Duodenal mucosa (tissue), 2 donors: ENCODE measurements around the gene POLR3G.

ENCODE experiments used
- H3K27ac ChIP-seq: one replicate; pipeline ENCODE4 v1.7.0; 2013; ENCODE audit warnings: low read depth, low read length
- H3K27me3 ChIP-seq, 2 donors: one replicate each; pipeline ENCODE4 v1.7.0; 2013; ENCODE audit warnings: low read length in 2 of 2, control low read depth in 1 of 2; ENCODE audit not compliant: insufficient read depth in 2 of 2, control insufficient read depth in 1 of 2
- H3K36me3 ChIP-seq, 2 donors: one replicate each; pipeline ENCODE4 v1.7.0; 2013; ENCODE audit warnings: low read length in 2 of 2, control low read depth in 1 of 2; ENCODE audit not compliant: insufficient read depth in 2 of 2, control insufficient read depth in 1 of 2
- H3K4me1 ChIP-seq, 2 donors: one replicate each; pipeline ENCODE4 v1.7.0; 2013; ENCODE audit warnings: low read length in 2 of 2, control low read depth in 1 of 2; ENCODE audit not compliant: insufficient read depth in 2 of 2, control insufficient read depth in 1 of 2
- H3K4me3 ChIP-seq, 2 donors: one replicate each; pipeline ENCODE4 v1.7.0; 2013; ENCODE audit warnings: low read length in 2 of 2, low read depth in 1 of 2
- H3K9ac ChIP-seq, 2 donors: one replicate each; pipeline ENCODE4 v1.7.0; 2013; ENCODE audit warnings: low read length in 2 of 2, low read depth in 1 of 2
- H3K9me3 ChIP-seq, 2 donors: one replicate each; pipeline ENCODE4 v1.7.0; 2013; ENCODE audit warnings: low read length in 2 of 2, control low read depth in 1 of 2; ENCODE audit not compliant: control insufficient read depth in 1 of 2

The POLR3G gene

DNA sequence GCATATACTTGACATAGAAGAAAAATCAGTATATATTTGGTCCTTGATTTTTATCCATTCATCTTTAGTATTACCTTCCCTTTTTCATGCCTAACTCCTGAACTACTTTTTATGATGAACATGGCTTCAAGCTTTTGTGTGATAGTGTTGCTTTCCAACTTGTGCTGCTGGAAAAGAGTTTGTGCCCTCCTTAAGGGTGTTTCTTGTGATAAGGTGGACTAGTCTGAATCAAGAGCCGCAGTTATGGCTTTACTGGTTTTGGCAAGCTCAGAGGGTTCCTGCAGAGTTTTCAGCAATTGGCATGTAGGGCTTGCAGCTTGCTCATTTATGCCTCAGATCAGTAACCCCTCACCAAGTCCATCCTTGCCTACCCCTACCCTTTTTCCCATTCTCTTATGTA, 20.5 kb downstream of the POLR3G start:
- Histone ChIP-seq H3K4me3 (no peak overlapping the region), H3K9me3 (peaks cover 0 to 5% of the 10 kb centered on the region in 2 donors), H3K4me1 (no peaks in the 10 kb centered on the region), H3K27ac (no peak overlapping the region), H3K27me3 (no peaks in the 10 kb centered on the region), H3K36me3 (no peaks in the 10 kb centered on the region), H3K9ac (no peak overlapping the region)

GRCh38 chr5:90503596-90503995, 28.9 kb downstream of the POLR3G start:
- Histone ChIP-seq H3K9me3 (no peaks in the 10 kb centered on the region), H3K27me3 (no peaks in the 10 kb centered on the region), H3K27ac (no peak overlapping the region), H3K4me1 (no peaks in the 10 kb centered on the region), H3K9ac (no peak overlapping the region), H3K4me3 (no peak overlapping the region), H3K36me3 (no peaks in the 10 kb centered on the region)

GRCh38 chr5:90504743-90505142, 30.1 kb downstream of the POLR3G start:
- Histone ChIP-seq H3K9ac (no peak overlapping the region), H3K4me3 (no peak overlapping the region), H3K36me3 (no peaks in the 10 kb centered on the region), H3K27ac (no peak overlapping the region), H3K4me1 (no peaks in the 10 kb centered on the region), H3K27me3 (no peaks in the 10 kb centered on the region), H3K9me3 (no peaks in the 10 kb centered on the region)

DNA sequence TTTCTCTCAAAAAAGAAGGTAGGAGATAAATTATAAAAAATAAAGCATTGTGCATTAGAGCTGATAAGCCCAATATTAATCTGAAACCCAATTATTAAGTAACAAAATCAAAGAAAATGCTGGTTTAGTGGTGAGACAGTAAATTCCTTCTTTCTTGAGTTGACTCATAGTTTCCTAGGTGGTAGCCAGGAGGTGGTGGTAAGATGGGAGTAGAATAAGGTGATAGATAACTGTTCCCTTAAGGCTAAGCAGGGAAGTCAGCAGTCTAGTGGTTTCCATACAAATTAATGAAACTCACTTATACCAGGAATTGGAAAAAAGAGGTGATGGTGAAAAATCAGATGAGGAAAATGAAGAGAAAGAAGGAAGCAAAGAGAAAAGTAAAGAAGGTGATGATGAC, 31.6 kb downstream of the POLR3G start:
- Histone ChIP-seq H3K9ac (no peak overlapping the region), H3K36me3 (no peaks in the 10 kb centered on the region), H3K4me3 (no peak overlapping the region)

DNA sequence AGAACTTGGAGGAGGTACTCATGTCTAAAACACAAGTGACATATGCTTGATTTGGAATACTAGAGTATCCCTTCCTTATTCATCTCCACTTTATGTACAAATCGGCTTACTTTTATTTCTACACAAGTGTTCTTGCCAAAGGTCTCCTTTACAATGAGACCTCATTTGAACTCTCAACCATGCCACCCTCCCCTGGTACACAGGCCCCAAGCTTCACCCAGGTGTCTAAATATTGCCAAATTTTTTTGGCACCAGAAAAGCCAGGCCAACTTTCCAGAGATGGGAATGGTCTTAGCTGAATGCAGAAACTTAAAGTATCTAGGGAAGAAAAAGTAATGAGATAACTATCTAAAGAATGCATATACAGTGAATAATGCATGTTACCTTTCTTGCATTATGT, 35.8 kb downstream of the POLR3G start:
- Histone ChIP-seq H3K9ac (no peak overlapping the region), H3K4me1 (no peaks in the 10 kb centered on the region), H3K9me3 (no peaks in the 10 kb centered on the region), H3K36me3 (no peaks in the 10 kb centered on the region), H3K27me3 (no peaks in the 10 kb centered on the region), H3K4me3 (no peak overlapping the region), H3K27ac (no peak overlapping the region)

More for the DNA sequence above, 31.6 kb downstream of the POLR3G start:
- H3K4me1 ChIP-seq, result no peaks in the 10 kb centered on the region
- H3K27ac ChIP-seq, result no peak overlapping the region
- no peaks in the 10 kb centered on the region for H3K27me3 ChIP-seq
- H3K9me3 ChIP-seq, result no peaks in the 10 kb centered on the region

DNA sequence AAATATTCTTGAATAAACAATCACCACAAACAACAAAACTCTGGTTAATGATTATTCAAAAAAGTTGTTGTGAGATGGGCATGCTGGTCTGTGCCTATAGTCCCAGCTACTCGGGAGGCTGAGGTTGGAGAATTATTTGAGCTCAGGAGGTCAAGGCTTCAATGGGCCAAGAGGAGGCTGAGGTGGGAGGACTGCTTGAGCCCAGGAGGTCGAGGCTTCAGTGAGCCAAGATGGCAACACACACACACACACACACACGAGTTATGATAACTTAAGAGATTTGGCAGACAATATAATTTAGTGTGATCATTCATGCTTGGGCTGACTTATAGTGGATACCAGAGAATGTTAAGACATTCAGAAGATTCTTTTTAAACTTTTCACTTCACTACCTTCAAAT, 39.9 kb downstream of the POLR3G start:
- H3K27me3 ChIP-seq, result no peaks in the 10 kb centered on the region
- no peaks in the 10 kb centered on the region for H3K9me3 ChIP-seq
- H3K9ac ChIP-seq, result no peak overlapping the region
- peaks cover 5 to 8% of the 10 kb centered on the region in 2 donors for H3K36me3 ChIP-seq
- no peak overlapping the region for H3K4me3 ChIP-seq
- H3K4me1 ChIP-seq, result no peaks in the 10 kb centered on the region
- no peak overlapping the region for H3K27ac ChIP-seq

GRCh38 chr5:90518661-90519060, 44.0 kb downstream of the POLR3G start:
- H3K4me1 ChIP-seq, result no peaks in the 10 kb centered on the region
- no peak overlapping the region for H3K27ac ChIP-seq
- H3K4me3 ChIP-seq, result no peak overlapping the region

GRCh38 chr5:90519081-90519480, 44.4 kb downstream of the POLR3G start:
- Histone ChIP-seq H3K9me3 (no peaks in the 10 kb centered on the region), H3K4me1 (no peaks in the 10 kb centered on the region), H3K27ac (no peak overlapping the region), H3K36me3 (peaks cover 12 to 32% of the 10 kb centered on the region in 2 donors), H3K9ac (no peak overlapping the region), H3K27me3 (no peaks in the 10 kb centered on the region), H3K4me3 (no peak overlapping the region)

More at GRCh38 chr5:90518661-90519060, 44.0 kb downstream of the POLR3G start:
- no peak overlapping the region for H3K9ac ChIP-seq
- no peaks in the 10 kb centered on the region for H3K9me3 ChIP-seq
- H3K27me3 ChIP-seq, result no peaks in the 10 kb centered on the region
- H3K36me3 ChIP-seq, result peaks cover 12 to 28% of the 10 kb centered on the region in 2 donors

- Histone ChIP-seq H3K27me3 (peaks cover 1 to 8% of the 10 kb centered on the region in 2 donors), H3K4me1 (peaks cover 27 to 35% of the 10 kb centered on the region in 2 donors), H3K9ac (peak overlapping the region; percentile 98 to 99), H3K27ac (peak overlapping the region; percentile 94), H3K9me3 (no peaks in the 10 kb centered on the region), H3K36me3 (peaks cover 0 to 12% of the 10 kb centered on the region in 2 donors), H3K4me3 (peak overlapping the region; percentile 98)
Observed at GRCh38 chr5:90528601-90529193, 54.0 kb downstream of the POLR3G start.

DNA sequence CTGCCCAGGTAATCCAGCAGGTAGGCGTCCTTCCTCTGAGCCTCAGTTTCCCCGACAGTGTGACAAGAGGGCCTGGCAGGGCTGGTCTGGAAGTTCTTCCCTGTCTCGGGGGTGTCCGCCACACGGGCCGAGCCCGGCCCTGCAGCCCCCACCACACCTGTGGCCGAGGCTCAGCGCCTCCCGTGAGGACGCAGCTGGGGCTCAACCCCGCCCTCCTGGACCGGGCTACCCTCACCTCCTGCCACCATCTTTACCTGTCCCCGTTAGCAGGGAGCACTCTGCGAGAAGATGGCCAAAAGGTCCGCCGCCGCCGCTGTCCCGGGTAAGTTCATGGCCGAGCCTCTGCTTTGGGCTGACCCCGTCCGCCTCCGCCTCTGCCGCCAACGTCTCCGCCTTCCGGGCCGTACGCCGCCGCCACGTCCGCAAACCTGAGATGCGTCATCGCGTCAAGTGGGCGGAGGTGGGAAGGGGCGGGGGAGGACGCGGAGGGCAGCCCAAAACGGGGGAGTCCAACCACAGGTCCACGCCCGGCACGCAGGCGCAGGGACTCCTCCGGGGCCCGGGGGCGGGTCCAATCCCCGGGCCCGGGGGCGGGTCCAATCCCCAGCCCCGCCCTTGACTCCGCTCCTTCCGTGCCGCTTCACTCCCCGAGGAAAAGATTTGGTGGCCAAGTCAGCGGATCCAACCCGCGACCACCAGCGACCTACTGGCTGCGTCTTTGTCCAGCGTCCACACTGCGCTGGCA, 54.7 kb downstream of the POLR3G start, which contains the start of gene LYSMD3:
TSS of gene LYSMD3 (minus strand) at position 391 of the 745 bp plus-strand sequence. CDS start 4,295 bp downstream, outside the sequence.
- H3K4me1 ChIP-seq, result peaks cover 27 to 35% of the 10 kb centered on the region in 2 donors
- H3K9me3 ChIP-seq, result no peaks in the 10 kb centered on the region
- peak within 1 kb of the TSS; percentile 94 for H3K27ac ChIP-seq
- peaks cover 4 to 8% of the 10 kb centered on the region in 2 donors for H3K27me3 ChIP-seq
- peak within 1 kb of the TSS; percentile 98 for H3K4me3 ChIP-seq
- H3K9ac ChIP-seq, result peak within 1 kb of the TSS; percentile 98 to 99
- H3K36me3 ChIP-seq, result peaks cover 0 to 6% of the 10 kb centered on the region in 2 donors
